HUES48 (cell line): ENCODE data around the gene CHPF2.

Experiments
- H3K27ac ChIP-seq: one replicate; pipeline ENCODE4 v1.7.0; 2013; ENCODE audit warnings: low read depth, low read length, inconsistent platforms
- H3K27me3 ChIP-seq: 2 replicates; pipeline ENCODE4 v1.6.1; 2013; ENCODE audit warnings: mild to moderate bottlenecking, low read length; ENCODE audit not compliant: control insufficient read depth, insufficient read depth
- H3K36me3 ChIP-seq: 2 replicates; pipeline ENCODE4 v1.6.1; 2013; ENCODE audit warnings: low read length; ENCODE audit not compliant: control insufficient read depth, insufficient read depth
- H3K4me1 ChIP-seq: 2 replicates; pipeline ENCODE4 v1.6.1; 2013; ENCODE audit warnings: mild to moderate bottlenecking, low read length; ENCODE audit not compliant: control insufficient read depth, insufficient read depth
- H3K4me3 ChIP-seq: 2 replicates; pipeline ENCODE4 v1.5.1; 2013; ENCODE audit warnings: mild to moderate bottlenecking, low read depth, low read length
- H3K9ac ChIP-seq: 2 replicates; pipeline ENCODE4 v1.6.1; 2013; ENCODE audit warnings: mild to moderate bottlenecking, low read depth, low read length, moderate library complexity
- H3K9me3 ChIP-seq: 2 replicates; pipeline ENCODE4 v1.6.1; 2013; ENCODE audit warnings: low read length; ENCODE audit not compliant: control insufficient read depth, insufficient read depth

The CHPF2 gene

DNA sequence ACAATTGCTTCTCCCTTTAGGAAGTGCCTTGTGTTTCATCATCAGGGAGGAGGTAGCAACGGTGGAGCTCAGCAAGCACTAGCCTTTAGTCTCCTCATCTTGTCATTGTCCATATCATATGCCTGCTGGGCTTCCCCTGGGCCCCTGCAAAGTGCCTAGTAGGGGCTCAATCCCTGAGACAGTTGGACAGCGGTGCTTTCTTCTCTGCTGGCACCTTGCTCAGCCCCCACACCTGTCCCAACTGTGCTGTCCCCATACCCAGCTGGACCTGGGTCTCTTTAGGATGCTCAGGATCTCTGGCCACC lies 10.7 kb downstream of the CHPF2 start:
- Histone ChIP-seq H3K27me3 (peaks cover 33% of the 10 kb centered on the region), H3K9ac (no peak overlapping the region), H3K27ac (no peak overlapping the region), H3K36me3 (peaks cover 4% of the 10 kb centered on the region), H3K9me3 (no peaks in the 10 kb centered on the region), H3K4me3 (no peak overlapping the region), H3K4me1 (peaks cover 36% of the 10 kb centered on the region)

DNA sequence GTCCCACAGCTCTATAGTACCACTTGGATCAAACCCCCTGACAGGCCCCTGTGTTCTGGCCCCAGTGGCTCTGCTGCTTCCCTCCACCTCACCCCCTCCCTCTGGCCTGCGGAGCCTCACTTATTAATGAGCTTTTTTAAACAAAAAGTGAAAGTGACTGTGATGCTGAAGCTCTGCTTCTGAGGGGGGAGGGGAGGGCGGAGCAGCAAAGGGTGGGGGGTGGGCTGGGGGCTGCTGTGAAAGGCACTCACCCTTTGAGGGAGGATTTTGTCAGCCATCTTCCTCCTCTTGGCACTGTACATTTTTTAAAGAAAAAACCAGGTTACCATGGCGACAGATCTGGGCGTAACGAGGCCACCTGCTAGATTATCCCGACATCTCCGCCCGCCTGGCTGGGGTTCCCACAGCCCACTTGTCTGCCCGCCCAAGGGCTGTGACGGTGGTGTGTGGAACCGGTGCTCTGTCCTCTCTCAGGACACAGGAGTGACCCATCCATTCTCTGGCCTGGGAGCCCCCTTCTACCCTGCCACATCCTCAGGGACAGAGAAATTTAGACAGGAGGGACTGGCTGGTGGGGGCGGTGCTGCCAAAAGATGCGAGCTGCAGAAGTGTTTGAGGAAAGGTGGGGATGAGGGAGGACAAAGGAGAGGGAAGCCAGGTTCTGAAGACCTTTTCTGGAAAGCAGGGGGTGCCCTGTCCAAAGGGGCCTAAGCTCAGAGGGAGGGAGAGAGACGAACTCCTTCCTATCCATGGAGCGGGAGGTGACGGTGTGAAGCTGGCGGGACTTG lies 11.3 kb downstream of the CHPF2 start:
- H3K9me3 ChIP-seq, result no peaks in the 10 kb centered on the region
- no peak overlapping the region for H3K27ac ChIP-seq
- H3K36me3 ChIP-seq, result peaks cover under 1% of the 10 kb centered on the region; the same call in 1 of the 2 replicates
- H3K9ac ChIP-seq, result no peak overlapping the region
- H3K4me1 ChIP-seq, result peaks cover 36% of the 10 kb centered on the region
- H3K27me3 ChIP-seq, result peaks cover 39% of the 10 kb centered on the region
- no peak overlapping the region for H3K4me3 ChIP-seq

DNA sequence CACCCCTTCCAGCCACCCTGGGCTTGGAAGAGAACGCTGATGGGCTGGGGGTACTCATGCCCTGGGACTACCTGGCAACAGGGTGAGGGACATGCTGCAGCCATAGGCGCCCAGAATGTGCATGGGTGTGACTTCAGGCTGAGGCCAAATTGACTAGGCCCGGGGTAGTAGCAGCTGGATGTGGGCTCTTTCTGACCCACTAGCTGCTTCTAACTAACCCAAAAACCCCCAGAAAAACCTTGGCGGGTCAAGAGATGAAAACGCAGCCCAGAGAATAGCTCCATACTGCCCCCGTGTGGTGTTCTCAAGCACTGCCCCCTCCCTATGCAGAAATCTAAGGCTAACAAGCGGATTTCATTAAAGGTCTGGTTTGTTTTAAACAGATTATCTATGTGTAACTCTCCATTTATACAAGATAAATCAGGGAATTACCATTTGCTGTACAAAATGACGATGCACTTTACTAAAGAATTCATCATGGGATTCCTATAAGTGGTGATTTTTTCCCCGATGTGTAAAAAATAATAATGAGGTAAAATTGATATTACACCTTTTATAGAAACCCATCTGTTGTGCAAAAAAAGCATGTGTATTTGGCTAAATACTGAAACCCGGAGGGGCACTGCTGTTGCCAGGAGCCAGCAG lies 12.0 kb downstream of the CHPF2 start:
- peaks cover 45% of the 10 kb centered on the region for H3K27me3 ChIP-seq
- peaks cover 39% of the 10 kb centered on the region for H3K4me1 ChIP-seq

DNA sequence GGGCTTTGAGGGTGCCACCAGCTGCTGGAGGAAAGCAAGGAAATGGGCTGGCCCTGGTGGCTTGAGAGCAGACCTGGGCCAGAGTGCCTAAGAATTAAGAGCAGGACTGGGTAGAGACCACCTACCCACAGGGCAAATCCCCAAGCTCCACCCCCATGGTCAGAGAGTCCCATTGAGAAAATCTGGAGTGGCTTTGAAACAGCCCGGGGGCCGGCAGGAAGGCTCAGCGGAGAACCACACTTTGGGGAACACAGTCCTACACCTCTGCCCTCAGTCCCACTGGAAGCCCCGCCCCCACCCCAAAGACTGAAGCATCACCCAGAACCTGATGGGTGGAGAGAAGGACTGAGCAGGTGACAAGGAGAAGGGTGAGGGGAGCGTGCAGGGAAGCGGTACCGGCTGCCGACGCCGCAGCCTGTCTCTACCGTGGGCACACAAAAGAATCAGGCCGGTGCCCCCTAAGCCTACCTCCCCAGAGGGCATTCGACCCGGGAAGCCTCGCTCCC lies 12.6 kb downstream of the CHPF2 start:
- peaks cover 42% of the 10 kb centered on the region for H3K4me1 ChIP-seq
- no peaks in the 10 kb centered on the region for H3K9me3 ChIP-seq
- H3K36me3 ChIP-seq, result no peaks in the 10 kb centered on the region
- H3K27ac ChIP-seq, result no peak overlapping the region
- H3K4me3 ChIP-seq, result peak overlapping the region; percentile 50
- peaks cover 51% of the 10 kb centered on the region for H3K27me3 ChIP-seq
- no peak overlapping the region for H3K9ac ChIP-seq

More for the DNA sequence above, 12.0 kb downstream of the CHPF2 start:
- Histone ChIP-seq H3K27ac (no peak overlapping the region), H3K4me3 (peak overlapping the region; percentile 50; the same call in 1 of the 2 replicates), H3K9ac (no peak overlapping the region), H3K36me3 (no peaks in the 10 kb centered on the region), H3K9me3 (no peaks in the 10 kb centered on the region)

DNA sequence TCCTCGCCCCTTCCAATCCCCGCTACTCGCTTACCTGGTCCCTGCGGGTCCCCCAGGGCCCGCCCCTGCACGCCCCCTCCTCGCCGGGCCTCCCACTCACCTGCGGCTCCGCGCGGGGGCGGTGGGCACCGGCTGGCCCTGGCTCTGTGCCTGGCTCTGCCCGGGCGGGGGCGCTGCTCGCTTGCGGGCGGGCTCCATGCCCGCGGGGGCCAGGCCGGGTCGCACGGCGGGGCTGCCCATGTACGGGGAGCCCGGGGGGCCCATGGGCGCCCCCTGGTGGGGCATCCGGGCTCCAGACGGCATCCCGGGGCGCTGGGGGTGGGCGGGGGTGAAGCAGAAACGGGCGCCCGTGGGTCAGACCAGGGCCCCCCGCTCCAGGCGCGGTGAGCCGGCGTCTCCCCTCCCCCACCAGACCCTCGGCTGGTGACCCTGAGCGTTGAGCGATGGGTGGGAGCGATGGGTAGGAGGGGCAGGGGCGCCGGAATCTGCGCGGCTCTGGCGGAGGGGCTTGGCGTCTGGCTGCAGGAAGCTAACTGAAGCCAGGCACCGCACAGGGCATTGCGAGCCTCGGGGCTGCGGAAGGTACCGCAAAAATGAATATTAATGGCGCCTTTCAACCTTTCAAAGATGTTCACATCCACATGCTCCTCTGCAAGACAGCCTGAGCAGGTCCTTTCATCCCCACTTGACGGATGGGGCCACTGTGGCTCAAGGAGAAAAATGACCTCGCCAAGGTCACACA lies 13.2 kb downstream of the CHPF2 start:
- Histone ChIP-seq H3K4me3 (peak overlapping the region; percentile 50), H3K36me3 (no peaks in the 10 kb centered on the region), H3K4me1 (peaks cover 46% of the 10 kb centered on the region), H3K9ac (no peak overlapping the region), H3K27ac (no peak overlapping the region), H3K9me3 (no peaks in the 10 kb centered on the region), H3K27me3 (peaks cover 57% of the 10 kb centered on the region)

DNA sequence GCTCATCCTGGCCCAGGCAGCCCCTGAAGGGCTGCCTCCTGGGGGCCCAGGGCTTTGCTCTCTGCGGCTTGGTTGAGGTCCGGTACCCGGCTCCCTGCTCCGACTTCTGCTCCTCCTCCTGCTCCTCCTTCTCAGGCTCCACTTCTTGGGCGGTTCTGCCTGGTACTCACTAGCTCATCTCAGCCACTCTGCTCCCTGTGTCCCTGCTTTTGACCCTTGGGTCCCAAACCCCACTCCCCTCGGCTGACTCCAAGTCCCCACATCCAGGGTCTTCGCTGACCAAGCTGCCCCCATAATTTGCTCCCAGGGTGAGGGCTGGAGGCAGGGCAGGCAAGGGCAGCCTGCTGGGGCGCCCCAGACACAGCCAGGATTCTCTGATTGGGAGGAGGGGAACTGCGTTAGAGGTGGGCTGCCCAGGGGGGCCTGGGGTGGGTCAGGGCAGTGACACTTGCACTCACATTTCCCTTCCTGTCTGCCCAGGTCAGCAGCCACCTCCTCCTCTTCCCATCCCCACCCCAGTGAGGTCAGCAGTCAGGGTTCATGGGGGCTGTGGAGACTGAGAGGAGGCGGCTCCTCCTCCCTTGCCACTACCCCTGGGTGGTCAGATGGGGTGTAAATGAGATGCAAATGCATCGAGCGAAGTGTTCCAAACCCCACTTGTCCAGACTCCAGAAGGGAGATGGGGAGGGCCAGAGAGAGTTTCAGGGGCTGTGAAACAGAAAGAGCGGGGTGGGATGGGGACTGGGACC lies 14.0 kb downstream of the CHPF2 start:
- H3K4me3 ChIP-seq, result peak overlapping the region; percentile 50; the same call in 1 of the 2 replicates
- H3K27ac ChIP-seq, result no peak overlapping the region
- H3K4me1 ChIP-seq, result peaks cover 53% of the 10 kb centered on the region
- no peaks in the 10 kb centered on the region for H3K36me3 ChIP-seq
- no peaks in the 10 kb centered on the region for H3K9me3 ChIP-seq
- H3K9ac ChIP-seq, result no peak overlapping the region
- peaks cover 65% of the 10 kb centered on the region for H3K27me3 ChIP-seq

DNA sequence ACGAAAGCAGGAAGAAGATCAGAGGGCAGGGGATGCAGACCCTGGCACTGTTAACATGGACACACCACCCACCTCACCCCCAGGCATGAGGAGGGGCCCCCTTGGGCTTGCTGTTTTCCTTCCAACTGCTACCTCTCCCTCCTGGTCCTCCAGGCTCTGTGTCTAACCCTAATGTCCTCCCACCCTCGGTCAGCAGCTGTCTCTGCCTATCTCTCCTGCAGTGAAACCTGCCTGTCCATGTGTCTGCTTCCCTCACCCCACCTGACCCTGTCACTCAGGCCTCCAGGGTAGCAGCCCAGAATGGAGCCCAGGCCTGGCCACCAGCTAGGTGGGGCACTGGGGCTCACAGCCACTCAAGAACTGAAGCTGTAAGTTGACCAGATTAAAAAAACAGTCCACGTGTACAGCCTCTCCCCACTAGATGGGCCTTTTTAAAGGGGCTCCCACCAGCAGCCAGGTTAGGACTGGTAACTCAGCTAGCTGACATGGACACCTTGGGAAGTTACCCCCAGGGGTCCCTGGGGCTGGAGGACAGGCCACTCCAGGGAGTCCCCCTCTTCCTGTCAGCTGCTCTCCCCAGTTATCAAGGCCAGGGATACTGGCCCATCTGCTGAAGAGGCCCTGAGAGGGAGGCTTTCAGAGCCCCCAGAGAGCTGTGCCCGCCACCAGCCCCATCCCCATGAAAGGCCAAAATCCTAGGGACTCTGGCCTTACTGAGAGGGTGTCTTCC lies 14.7 kb downstream of the CHPF2 start:
- peaks cover 54% of the 10 kb centered on the region for H3K4me1 ChIP-seq
- no peak overlapping the region for H3K9ac ChIP-seq
- no peak overlapping the region for H3K4me3 ChIP-seq
- H3K27me3 ChIP-seq, result peaks cover 66% of the 10 kb centered on the region
- no peaks in the 10 kb centered on the region for H3K9me3 ChIP-seq
- no peaks in the 10 kb centered on the region for H3K36me3 ChIP-seq
- H3K27ac ChIP-seq, result no peak overlapping the region

DNA sequence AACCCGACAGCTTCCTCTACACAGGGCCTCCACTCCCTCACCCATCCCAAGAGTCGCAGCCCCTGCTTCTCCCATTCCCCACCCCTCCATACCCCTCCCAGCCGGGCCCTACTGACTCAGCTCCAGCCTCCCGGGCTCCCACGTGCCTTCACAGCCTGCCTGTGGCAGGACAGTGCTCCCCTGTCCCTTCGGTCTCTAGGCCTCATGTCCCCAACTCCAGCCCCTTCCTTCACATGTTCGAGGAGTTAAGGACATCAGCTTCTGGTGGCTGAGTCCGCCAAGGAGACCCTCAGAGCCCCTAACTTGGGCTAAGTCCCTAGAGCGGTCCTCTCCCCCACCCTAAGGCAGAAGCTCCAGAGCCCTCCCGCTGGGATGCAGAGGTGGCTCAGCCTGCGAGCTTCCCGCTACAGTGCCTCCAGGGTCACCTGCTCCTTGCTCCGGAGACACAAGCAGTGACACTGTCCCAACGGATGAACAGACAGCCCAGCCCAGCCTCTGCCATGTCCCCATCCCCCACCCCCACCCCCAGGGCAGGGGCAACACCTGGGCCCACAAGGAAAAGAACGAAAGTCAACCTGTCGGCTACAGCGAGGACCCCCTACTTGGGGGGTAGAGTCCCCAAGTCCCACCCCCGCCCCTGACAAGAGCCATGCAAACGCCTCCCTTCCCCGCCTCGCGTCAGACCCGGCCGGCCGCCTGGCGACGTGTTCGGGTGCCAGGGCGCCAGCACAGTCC lies 15.5 kb downstream of the CHPF2 start:
- H3K27ac ChIP-seq, result no peak overlapping the region
- no peaks in the 10 kb centered on the region for H3K9me3 ChIP-seq
- no peak overlapping the region for H3K9ac ChIP-seq
- H3K4me3 ChIP-seq, result peak overlapping the region; percentile 57; the same call in 1 of the 2 replicates
- H3K27me3 ChIP-seq, result peaks cover 66% of the 10 kb centered on the region
- H3K4me1 ChIP-seq, result peaks cover 57% of the 10 kb centered on the region
- no peaks in the 10 kb centered on the region for H3K36me3 ChIP-seq

DNA sequence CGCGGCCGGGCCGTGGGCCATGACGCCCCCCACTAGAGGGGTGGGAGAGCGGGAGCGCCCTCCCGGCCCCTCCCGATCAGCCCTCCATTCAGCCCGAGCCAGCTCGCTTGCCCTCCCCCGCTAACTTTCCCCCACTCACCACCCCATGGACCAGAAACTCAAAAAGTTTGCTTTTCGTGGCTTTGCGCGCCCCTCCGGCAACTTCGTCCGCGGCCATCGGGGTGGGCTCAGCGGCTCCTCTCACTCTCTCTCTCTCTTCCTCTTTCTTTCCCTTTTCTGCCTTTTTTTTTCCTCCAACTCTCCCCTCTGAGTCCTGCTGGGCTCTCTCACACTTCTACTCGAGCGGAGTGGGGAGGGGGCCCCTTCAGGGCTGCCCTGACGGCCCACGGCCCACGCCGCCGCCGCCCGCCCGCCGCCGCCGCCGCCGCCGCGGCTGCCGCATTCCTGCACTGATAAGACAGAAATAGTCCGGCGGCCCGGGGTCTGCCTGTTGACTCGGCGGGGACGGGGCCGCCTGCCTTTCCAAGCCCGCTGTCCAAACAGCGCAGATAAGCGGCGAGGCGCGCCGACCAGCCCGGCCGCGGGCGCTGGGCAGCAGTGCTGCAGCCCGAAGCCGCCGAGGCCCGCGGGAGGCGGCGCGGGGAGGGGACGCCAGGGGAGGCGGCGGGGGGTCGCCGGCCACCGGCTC lies 16.2 kb downstream of the CHPF2 start, which contains the start of gene SMARCD3:
Gene SMARCD3, minus strand, starts transcription at position 349 of the 688 bp plus-strand sequence. Its CDS starts 132 bp downstream, at position 217.
- peak within 1 kb of the TSS; percentile 33 for H3K27ac ChIP-seq
- no peaks in the 10 kb centered on the region for H3K36me3 ChIP-seq
- peaks cover 55% of the 10 kb centered on the region for H3K4me1 ChIP-seq
- peaks cover 66% of the 10 kb centered on the region for H3K27me3 ChIP-seq
- H3K9me3 ChIP-seq, result no peaks in the 10 kb centered on the region
- no peak within 1 kb of the TSS for H3K9ac ChIP-seq
- peak within 1 kb of the TSS; percentile 57 for H3K4me3 ChIP-seq
